K562 (cell line): ENCODE data around the gene LTBP2. TPM values are rescaled to one million over a fixed set of nuclear protein-coding genes. Genes with fewer than 3 reads are reported as not detected.

Experiments used
- ASH1L ChIP-seq: fragments of 450-650 bp; IDR thresholded peaks from 2 replicates; pipeline ENCODE4 v1.6.1; 2018; ENCODE audit warnings: borderline replicate concordance, mild to moderate bottlenecking, low read depth; ENCODE audit not compliant: partially characterized antibody
- BACH1 ChIP-seq: fragments of 200-800 bp; sonication (Bioruptor generic); IDR thresholded peaks from 2 replicates; pipeline ENCODE4 v1.6.1; 2016; ENCODE audit warnings: missing genetic modification characterization, missing compliant biosample characterization
- BRD9 ChIP-seq: fragments of 450-650 bp; IDR thresholded peaks from 2 replicates; pipeline ENCODE4 v1.6.1; 2018; ENCODE audit warnings: low read depth; ENCODE audit not compliant: partially characterized antibody
- CCAR2 ChIP-seq: fragments of 200-400 bp; formaldehyde crosslinking; IDR thresholded peaks from 2 replicates; pipeline ENCODE4 v1.6.1; 2017; ENCODE audit warnings: mild to moderate bottlenecking, low read depth, low read length
- CHD1 ChIP-seq: fragments of 200-600 bp; sonication (generic); IDR thresholded peaks from one replicate; pipeline ENCODE4 v1.6.1; 2012; ENCODE audit warnings: mild to moderate bottlenecking, moderate library complexity, low read length, inconsistent platforms
- DMBX1 ChIP-seq: fragments of 250-450 bp; sonication (Bioruptor Pico); IDR thresholded peaks from 2 replicates; pipeline ENCODE4 v1.8.0; 2022; ENCODE audit warnings: inconsistent platforms, mild to moderate bottlenecking, moderate library complexity, borderline replicate concordance
- ELF1 ChIP-seq: fragments of 200-800 bp; sonication (Bioruptor generic); IDR thresholded peaks from 2 replicates; pipeline ENCODE4 v1.6.1; 2016; ENCODE audit warnings: missing genetic modification characterization, missing compliant biosample characterization
- MTF1 ChIP-seq: fragments of 250-450 bp; sonication (Bioruptor Pico); IDR thresholded peaks from 2 replicates; pipeline ENCODE4 v1.9.0; 2021; ENCODE audit warnings: moderate library complexity, mild to moderate bottlenecking, inconsistent platforms, borderline replicate concordance
- NFYB ChIP-seq: IDR thresholded peaks from 2 replicates; pipeline ENCODE4 v1.6.1; 2011; ENCODE audit warnings: mild to moderate bottlenecking, moderate library complexity; ENCODE audit not compliant: insufficient read length; ENCODE audit errors: extremely low read depth
- NUFIP1 ChIP-seq: fragments of 450-650 bp; IDR thresholded peaks from 2 replicates; pipeline ENCODE4 v1.6.1; 2018; ENCODE audit not compliant: partially characterized antibody
- POLR2G ChIP-seq: fragments of 200-400 bp; formaldehyde crosslinking; IDR thresholded peaks from 2 replicates; pipeline ENCODE4 v1.6.1; 2017; ENCODE audit warnings: low read depth, mild to moderate bottlenecking, antibody characterized with exemption, low read length, moderate library complexity
- RCOR1 ChIP-seq, 2 experiments: IDR thresholded peaks; 2 replicates each; pipeline ENCODE4 v1.6.1; 2012; ENCODE audit warnings: low read depth in 2 of 2, low read length in 2 of 2, borderline replicate concordance in 1 of 2, improper control_type of control experiment in 1 of 2
- SREBF1 ChIP-seq: fragments of 150-350 bp; IDR thresholded peaks from 2 replicates; pipeline ENCODE4 v1.6.1; 2014; ENCODE audit warnings: antibody characterized with exemption, low read depth, low read length, borderline replicate concordance
- TARDBP ChIP-seq: fragments of 450-650 bp; IDR thresholded peaks from 2 replicates; pipeline ENCODE4 v1.6.1; 2016
- TCF3 ChIP-seq: sonication (generic); formaldehyde crosslinking; IDR thresholded peaks from 2 replicates; pipeline ENCODE4 v1.4.0; 2020; ENCODE audit warnings: mild to moderate bottlenecking, missing genetic modification reagents
- ZNF24 ChIP-seq: fragments of 450-650 bp; IDR thresholded peaks from 2 replicates; pipeline ENCODE4 v1.6.1; 2016
- ZNF3 ChIP-seq: fragments of 250-450 bp; sonication (Bioruptor Pico); IDR thresholded peaks from 2 replicates; pipeline ENCODE4 v1.5.0; 2021; ENCODE audit warnings: mild to moderate bottlenecking, moderate library complexity
- ZNF589 ChIP-seq: fragments of 200-800 bp; sonication (Bioruptor generic); IDR thresholded peaks from 2 replicates; pipeline ENCODE4 v1.6.1; 2016; ENCODE audit warnings: low read depth, missing genetic modification characterization, missing compliant biosample characterization
- polyA plus RNA-seq, 8 experiments: library from polyadenylated mRNA; depleted of rRNA in 4 of 8; stranded (reverse) in 5 of 8; unstranded in 3 of 8; fragments of >200 nt; fragmentation: Nextera tagmentation in 2 of 8; fragmentation: Illumina TruSeq in 1 of 8; extraction: Ambion mirVana in 2 of 8; extraction: Trizol in 1 of 8; gene quantifications; 2 replicates each; pipeline versions ENCODE4 v1.2.1 to v1.2.3, GENCODE V29; 2011 to 2014; ENCODE audit warnings: inconsistent platforms in 1 of 8, missing spikeins in 1 of 8
- total RNA-seq, 7 experiments: library from RNA; depleted of rRNA in 6 of 7; stranded (reverse); fragments of >200 nt in 6 of 7; fragmentation: Illumina TruSeq in 2 of 7; extraction: Trizol in 2 of 7; gene quantifications; 2 replicates each; pipeline versions ENCODE4 v1.2.1 to v1.2.3, GENCODE V29; 2011 to 2021; ENCODE audit warnings: low replicate concordance in 1 of 7
- TF ChIP-seq, protein P1 (sequence below): sonication (generic); formaldehyde crosslinking; IDR thresholded peaks from 2 replicates; pipeline ENCODE4 v1.8.0; 2022; ENCODE audit warnings: missing genetic modification reagents, mild to moderate bottlenecking, borderline replicate concordance
- TF ChIP-seq, protein P2 (sequence below), 2 experiments: fragments of 150-350 bp in 1 of 2; IDR thresholded peaks; 2 replicates each; pipeline ENCODE4 v1.6.1; 2012 to 2016; ENCODE audit warnings: low read depth in 2 of 2, low read length in 2 of 2, mild to moderate bottlenecking in 1 of 2, moderate library complexity in 1 of 2
- TF ChIP-seq, protein P3 (sequence below): fragments of 450-650 bp; IDR thresholded peaks from 2 replicates; pipeline ENCODE4 v1.6.1; 2017; ENCODE audit warnings: mild to moderate bottlenecking, moderate library complexity

Gene LTBP2
- total and polyA plus RNA-seq, 9 of the 15 experiments (the other 6 are each of a cell fraction or from before 2014, with no cell fraction given) = under 0.01 to 0.18 (median 0.03) TPM; not detected in 3

DNA sequence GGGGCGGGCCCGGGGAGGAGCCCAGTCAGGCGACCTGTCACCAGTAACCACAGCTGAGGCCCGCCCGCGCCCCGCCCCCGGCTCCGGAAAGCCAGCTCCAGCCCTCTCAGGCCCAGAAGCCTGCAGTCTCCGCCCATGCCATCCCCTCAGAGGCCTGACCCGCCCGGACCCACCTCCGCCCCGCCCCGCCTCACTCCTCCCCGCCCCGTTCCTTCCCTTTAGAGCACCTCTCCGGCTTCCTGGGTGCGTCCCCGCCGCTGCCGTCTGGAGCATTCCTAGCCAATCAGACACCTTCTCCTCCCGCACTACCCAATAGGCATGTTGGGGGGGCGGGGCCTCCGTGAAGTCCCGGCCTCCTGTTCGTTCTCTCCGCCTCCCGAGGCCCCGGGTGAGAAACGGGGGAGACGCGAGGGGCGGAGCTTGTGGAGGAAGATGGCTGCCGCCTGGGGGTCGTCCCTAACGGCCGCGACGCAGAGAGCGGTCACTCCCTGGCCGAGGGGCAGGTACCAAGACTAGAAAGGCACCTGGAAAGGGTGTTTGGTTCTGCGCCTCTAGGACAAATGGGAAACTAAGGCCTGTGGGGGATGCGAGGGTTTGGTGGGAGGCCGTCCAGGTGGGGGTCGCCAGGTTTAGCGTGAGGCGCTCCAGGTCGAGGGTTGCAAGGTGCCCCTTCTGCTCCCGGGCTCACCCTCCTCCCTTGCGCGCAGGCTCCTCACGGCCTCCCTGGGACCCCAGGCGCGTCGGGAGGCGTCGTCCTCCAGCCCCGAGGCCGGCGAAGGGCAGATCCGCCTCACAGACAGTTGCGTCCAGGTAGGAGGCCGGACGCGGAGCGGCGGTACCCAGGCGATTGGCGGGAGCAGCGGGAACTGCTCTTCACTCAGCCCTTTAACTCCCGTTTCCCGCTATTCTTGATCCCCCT, 118.4 kb downstream of the LTBP2 start, which contains the start of gene ISCA2 (continued):
- TF ChIP-seq, protein P1, sequence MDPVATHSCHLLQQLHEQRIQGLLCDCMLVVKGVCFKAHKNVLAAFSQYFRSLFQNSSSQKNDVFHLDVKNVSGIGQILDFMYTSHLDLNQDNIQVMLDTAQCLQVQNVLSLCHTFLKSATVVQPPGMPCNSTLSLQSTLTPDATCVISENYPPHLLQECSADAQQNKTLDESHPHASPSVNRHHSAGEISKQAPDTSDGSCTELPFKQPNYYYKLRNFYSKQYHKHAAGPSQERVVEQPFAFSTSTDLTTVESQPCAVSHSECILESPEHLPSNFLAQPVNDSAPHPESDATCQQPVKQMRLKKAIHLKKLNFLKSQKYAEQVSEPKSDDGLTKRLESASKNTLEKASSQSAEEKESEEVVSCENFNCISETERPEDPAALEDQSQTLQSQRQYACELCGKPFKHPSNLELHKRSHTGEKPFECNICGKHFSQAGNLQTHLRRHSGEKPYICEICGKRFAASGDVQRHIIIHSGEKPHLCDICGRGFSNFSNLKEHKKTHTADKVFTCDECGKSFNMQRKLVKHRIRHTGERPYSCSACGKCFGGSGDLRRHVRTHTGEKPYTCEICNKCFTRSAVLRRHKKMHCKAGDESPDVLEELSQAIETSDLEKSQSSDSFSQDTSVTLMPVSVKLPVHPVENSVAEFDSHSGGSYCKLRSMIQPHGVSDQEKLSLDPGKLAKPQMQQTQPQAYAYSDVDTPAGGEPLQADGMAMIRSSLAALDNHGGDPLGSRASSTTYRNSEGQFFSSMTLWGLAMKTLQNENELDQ = no peak
- no peak for TF ChIP-seq ZNF3
- no peak for TF ChIP-seq NUFIP1
- TF ChIP-seq ZNF24 = no peak
- TF ChIP-seq NFYB = peak; percentile 82
- peak; percentile 52; the same call in 1 of the 2 replicates for TF ChIP-seq ELF1 (tag)
- no peak for TF ChIP-seq TARDBP
- TF ChIP-seq MTF1 (CRISPR knock-in tag) = no peak
- no peak for TF ChIP-seq ZNF589 (CRISPR knock-in tag)
- TF ChIP-seq RCOR1 (IDR thresholded peaks at IDR 0.05; ENCODE audit: borderline replicate concordance in 1 of 2, low read depth in 2 of 2, low read length in 2 of 2) = peak in 1 of 2 experiments; percentile 28; a peak in 1 of 4 replicates
- no peak for TF ChIP-seq TCF3 (CRISPR knock-in tag)
- TF ChIP-seq, protein P2, sequence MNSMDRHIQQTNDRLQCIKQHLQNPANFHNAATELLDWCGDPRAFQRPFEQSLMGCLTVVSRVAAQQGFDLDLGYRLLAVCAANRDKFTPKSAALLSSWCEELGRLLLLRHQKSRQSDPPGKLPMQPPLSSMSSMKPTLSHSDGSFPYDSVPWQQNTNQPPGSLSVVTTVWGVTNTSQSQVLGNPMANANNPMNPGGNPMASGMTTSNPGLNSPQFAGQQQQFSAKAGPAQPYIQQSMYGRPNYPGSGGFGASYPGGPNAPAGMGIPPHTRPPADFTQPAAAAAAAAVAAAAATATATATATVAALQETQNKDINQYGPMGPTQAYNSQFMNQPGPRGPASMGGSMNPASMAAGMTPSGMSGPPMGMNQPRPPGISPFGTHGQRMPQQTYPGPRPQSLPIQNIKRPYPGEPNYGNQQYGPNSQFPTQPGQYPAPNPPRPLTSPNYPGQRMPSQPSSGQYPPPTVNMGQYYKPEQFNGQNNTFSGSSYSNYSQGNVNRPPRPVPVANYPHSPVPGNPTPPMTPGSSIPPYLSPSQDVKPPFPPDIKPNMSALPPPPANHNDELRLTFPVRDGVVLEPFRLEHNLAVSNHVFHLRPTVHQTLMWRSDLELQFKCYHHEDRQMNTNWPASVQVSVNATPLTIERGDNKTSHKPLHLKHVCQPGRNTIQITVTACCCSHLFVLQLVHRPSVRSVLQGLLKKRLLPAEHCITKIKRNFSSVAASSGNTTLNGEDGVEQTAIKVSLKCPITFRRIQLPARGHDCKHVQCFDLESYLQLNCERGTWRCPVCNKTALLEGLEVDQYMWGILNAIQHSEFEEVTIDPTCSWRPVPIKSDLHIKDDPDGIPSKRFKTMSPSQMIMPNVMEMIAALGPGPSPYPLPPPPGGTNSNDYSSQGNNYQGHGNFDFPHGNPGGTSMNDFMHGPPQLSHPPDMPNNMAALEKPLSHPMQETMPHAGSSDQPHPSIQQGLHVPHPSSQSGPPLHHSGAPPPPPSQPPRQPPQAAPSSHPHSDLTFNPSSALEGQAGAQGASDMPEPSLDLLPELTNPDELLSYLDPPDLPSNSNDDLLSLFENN (IDR thresholded peaks at IDR 0.05; ENCODE audit: low read depth in 2 of 2, low read length in 2 of 2) = no peak
- peak; percentile 81 for TF ChIP-seq ASH1L
- no peak for TF ChIP-seq BACH1 (tag)
- TF ChIP-seq SREBF1 = no peak
- peak; percentile 29 for TF ChIP-seq BRD9
- TF ChIP-seq, protein P3, sequence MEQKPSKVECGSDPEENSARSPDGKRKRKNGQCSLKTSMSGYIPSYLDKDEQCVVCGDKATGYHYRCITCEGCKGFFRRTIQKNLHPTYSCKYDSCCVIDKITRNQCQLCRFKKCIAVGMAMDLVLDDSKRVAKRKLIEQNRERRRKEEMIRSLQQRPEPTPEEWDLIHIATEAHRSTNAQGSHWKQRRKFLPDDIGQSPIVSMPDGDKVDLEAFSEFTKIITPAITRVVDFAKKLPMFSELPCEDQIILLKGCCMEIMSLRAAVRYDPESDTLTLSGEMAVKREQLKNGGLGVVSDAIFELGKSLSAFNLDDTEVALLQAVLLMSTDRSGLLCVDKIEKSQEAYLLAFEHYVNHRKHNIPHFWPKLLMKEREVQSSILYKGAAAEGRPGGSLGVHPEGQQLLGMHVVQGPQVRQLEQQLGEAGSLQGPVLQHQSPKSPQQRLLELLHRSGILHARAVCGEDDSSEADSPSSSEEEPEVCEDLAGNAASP = no peak
- TF ChIP-seq DMBX1 (CRISPR knock-in tag) = no peak
- no peak for TF ChIP-seq CCAR2
- peak; percentile 81 for TF ChIP-seq POLR2G
- TF ChIP-seq CHD1 = peak; percentile 49
